ENCODE data around the gene TXNRD2. TPM values are rescaled to one million over a fixed set of nuclear protein-coding genes. Genes with fewer than 3 reads are reported as not detected.

TXNRD2 gene
- total RNA-seq, 1 experiment from 2014 or later = 22.9 TPM

DNA sequence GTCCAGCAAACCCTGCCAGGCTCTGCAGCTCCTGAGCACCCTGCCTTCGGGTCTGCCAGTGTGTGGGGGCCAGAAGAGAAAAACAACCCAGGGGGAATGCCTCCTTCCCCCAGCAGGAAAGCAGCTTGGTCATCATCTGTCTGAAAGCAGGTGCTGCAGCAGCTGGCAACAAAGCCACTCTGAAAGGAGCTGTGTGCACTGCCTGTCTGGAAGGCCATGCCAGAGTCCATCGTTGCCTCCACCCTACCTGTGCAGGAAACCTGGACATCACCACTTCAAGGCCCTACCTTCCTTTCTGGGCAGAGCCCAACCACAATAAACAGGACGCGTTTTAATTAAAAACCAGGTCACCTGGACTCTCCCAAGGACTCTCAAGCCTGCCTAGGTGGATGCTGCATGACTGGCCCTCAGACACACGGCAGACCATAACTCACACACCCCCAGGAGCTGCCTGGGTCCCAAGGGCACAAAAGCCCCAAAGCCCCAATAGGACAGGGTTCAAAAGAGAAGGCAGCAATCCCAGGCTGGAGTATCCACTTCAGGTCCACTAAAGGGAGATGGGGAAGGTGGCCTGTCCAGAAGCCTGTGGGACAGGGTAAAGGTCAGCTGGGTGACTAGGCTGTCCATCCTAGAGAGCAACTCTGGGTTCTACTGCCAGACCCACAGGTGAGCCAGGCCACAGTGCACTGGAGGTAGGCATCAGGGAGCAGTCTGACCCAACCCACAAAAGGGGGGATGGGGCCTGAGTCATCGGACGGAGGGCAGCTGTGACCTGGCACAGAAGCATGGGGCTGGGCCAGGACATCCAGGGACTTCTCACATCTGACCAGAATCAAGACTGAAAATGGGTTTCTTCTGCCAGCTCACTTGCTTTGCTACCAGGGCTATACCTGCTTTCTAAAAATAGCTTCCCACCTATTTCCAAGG, 93.1 kb downstream of the TXNRD2 start:
- TF ChIP-seq, protein P1, sequence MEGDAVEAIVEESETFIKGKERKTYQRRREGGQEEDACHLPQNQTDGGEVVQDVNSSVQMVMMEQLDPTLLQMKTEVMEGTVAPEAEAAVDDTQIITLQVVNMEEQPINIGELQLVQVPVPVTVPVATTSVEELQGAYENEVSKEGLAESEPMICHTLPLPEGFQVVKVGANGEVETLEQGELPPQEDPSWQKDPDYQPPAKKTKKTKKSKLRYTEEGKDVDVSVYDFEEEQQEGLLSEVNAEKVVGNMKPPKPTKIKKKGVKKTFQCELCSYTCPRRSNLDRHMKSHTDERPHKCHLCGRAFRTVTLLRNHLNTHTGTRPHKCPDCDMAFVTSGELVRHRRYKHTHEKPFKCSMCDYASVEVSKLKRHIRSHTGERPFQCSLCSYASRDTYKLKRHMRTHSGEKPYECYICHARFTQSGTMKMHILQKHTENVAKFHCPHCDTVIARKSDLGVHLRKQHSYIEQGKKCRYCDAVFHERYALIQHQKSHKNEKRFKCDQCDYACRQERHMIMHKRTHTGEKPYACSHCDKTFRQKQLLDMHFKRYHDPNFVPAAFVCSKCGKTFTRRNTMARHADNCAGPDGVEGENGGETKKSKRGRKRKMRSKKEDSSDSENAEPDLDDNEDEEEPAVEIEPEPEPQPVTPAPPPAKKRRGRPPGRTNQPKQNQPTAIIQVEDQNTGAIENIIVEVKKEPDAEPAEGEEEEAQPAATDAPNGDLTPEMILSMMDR (conservative IDR thresholded peaks at IDR 0.05) = no peak
- Histone ChIP-seq H3K9ac (ENCODE audit: extremely low read depth, insufficient read length, low read length) (no peak overlapping the region), H3K79me2 (ENCODE audit: insufficient read depth, low read length) (peaks cover 8% of the 10 kb centered on the region; the same call in 1 of the 2 replicates)

More for the DNA sequence above, 93.1 kb downstream of the TXNRD2 start:
- H3K23ac ChIP-seq (ENCODE audit: insufficient read length, low read depth, low read length) = no peak overlapping the region
- DNase-seq = no peak
- H3K14ac ChIP-seq (ENCODE audit: insufficient read depth, low read length) = no peak overlapping the region
- H4K20me1 ChIP-seq (ENCODE audit: control insufficient read depth, insufficient read depth, insufficient read length) = no peaks in the 10 kb centered on the region
- no CpG with 5 or more reads among the region's 7 CpGs for WGBS (ENCODE audit: extremely low coverage, insufficient read length, low lambda C conversion rate)
- H2BK12ac ChIP-seq (ENCODE audit: insufficient read length, low read depth, low read length) = no peak overlapping the region
- no peak overlapping the region for H2BK15ac ChIP-seq (ENCODE audit: low read depth, low read length)
- no peak overlapping the region for H3K56ac ChIP-seq (ENCODE audit: insufficient read length, low read depth, low read length)
- no peak overlapping the region for H4K5ac ChIP-seq (ENCODE audit: insufficient read length, low read depth, low read length)
- no peaks in the 10 kb centered on the region for H3K23me2 ChIP-seq (ENCODE audit: insufficient read length, low read depth, low read length, poor library complexity, severe bottlenecking)
- peaks cover 31 to 36% of the 10 kb centered on the region in 2 experiments for H3K4me1 Mint-ChIP-seq
- no peaks in the 10 kb centered on the region; the same call in 1 of the 2 replicates for H3K4me1 ChIP-seq (ENCODE audit: insufficient read depth, low read length)
- H2AK5ac ChIP-seq (ENCODE audit: insufficient read length, low read length) = no peak overlapping the region
- H2BK20ac ChIP-seq (ENCODE audit: low read depth, low read length, poor library complexity, severe bottlenecking) = no peak overlapping the region
- H2BK120ac ChIP-seq (ENCODE audit: low read depth, low read length, poor library complexity, severe bottlenecking) = no peak overlapping the region
- no peaks in the 10 kb centered on the region for H3K27me3 Mint-ChIP-seq (ENCODE audit: low read depth)
- H3K9me3 Mint-ChIP-seq = no peaks in the 10 kb centered on the region; a peak in 1 of 5 replicates
- H3K79me1 ChIP-seq (ENCODE audit: insufficient read depth, low read depth, low read length, poor library complexity, severe bottlenecking) = peaks cover 10% of the 10 kb centered on the region
- H3K9me3 ChIP-seq (ENCODE audit: control insufficient read depth, low read depth, low read length) = no peaks in the 10 kb centered on the region
- no peak overlapping the region for H2AFZ ChIP-seq (ENCODE audit: low read length)
- no peak overlapping the region for H2BK5ac ChIP-seq (ENCODE audit: insufficient read length, low read length)
- no peak overlapping the region for H3K18ac ChIP-seq (ENCODE audit: insufficient read length, low read depth, low read length)
- H4K8ac ChIP-seq (replicated peaks; ENCODE audit: insufficient read length, low read depth, low read length) = no peak overlapping the region
- H3K4me3 Mint-ChIP-seq = no peak overlapping the region
- H3T11ph ChIP-seq (ENCODE audit: low read length) = no peak overlapping the region
- no peak overlapping the region for H3K4me2 ChIP-seq (ENCODE audit: insufficient read depth, insufficient read length, low read length)
- H3K27ac ChIP-seq (ENCODE audit: insufficient read length, low read depth, low read length) = no peak overlapping the region
- H4K91ac ChIP-seq (ENCODE audit: insufficient read length, low read depth, low read length) = no peak overlapping the region
- H3K27ac Mint-ChIP-seq = no peak overlapping the region; a peak in 2 of 7 replicates
- no peaks in the 10 kb centered on the region for H3K27me3 ChIP-seq (ENCODE audit: insufficient read depth, low read length)
- peaks cover 37 to 59% (median 53%) of the 10 kb centered on the region in 3 experiments; a peak in 6 of 7 replicates for H3K36me3 Mint-ChIP-seq (ENCODE audit: insufficient read depth in 1 of 3, low read depth in 3 of 3)
- no peak overlapping the region for H3K4ac ChIP-seq (ENCODE audit: low read depth, low read length)
